ENCODE results near the gene KAT8. TPM values are rescaled to one million over a fixed set of nuclear protein-coding genes. Genes with fewer than 3 reads are reported as not detected.

The KAT8 gene
- total RNA-seq, 1 experiment from 2014 or later, result 66.6 TPM

- Mint-ChIP-seq H3K27me3 (ENCODE audit: unreplicated experiment) (no peaks in the 10 kb centered on the region), H3K27ac (ENCODE audit: unreplicated experiment) (no peak overlapping the region), H3K9me3 (ENCODE audit: low read depth, unreplicated experiment) (no peaks in the 10 kb centered on the region), H3K4me1 (ENCODE audit: low read depth, unreplicated experiment) (no peaks in the 10 kb centered on the region), H3K4me3 (ENCODE audit: low read depth, unreplicated experiment) (no peak overlapping the region), H3K36me3 (ENCODE audit: insufficient read depth, unreplicated experiment) (peaks cover 25% of the 10 kb centered on the region)
- no peak for TF ChIP-seq CTCF (IDR thresholded peaks at IDR 0.05; ENCODE audit: unreplicated experiment)
- CTCF ChIA-PET, result interaction anchor here (0.6 kb wide), 1 partner anchor 14 kb away, joined by 3 read pairs; no protein-coding TSS in a partner anchor
- no peak for DNase-seq
- BruUV-seq (replicated peaks), result TSS peak; percentile 5
- intact Hi-C loops (cut with micrococcal nuclease; ENCODE audit: unreplicated experiment), result no loop called here
Observed at GRCh38 chr16:31087971-31088370, 29.5 kb upstream of the KAT8 start.

GRCh38 chr16:31088459-31089183 lies 28.8 kb upstream of the KAT8 start, which contains the start of gene PRSS53:
Gene PRSS53, minus strand, starts transcription at chr16:31088943. Its CDS starts 134 bp downstream, at chr16:31088809.
- Mint-ChIP-seq H3K9me3 (ENCODE audit: low read depth, unreplicated experiment) (no peaks in the 10 kb centered on the region), H3K27ac (ENCODE audit: unreplicated experiment) (no peak within 1 kb of the TSS), H3K36me3 (ENCODE audit: insufficient read depth, unreplicated experiment) (peaks cover 24% of the 10 kb centered on the region), H3K4me1 (ENCODE audit: low read depth, unreplicated experiment) (no peaks in the 10 kb centered on the region), H3K4me3 (ENCODE audit: low read depth, unreplicated experiment) (no peak within 1 kb of the TSS), H3K27me3 (ENCODE audit: unreplicated experiment) (no peaks in the 10 kb centered on the region)
- CTCF ChIA-PET, result interaction anchor here (0.6 kb wide), 1 partner anchor 13 kb away, joined by 3 read pairs; no protein-coding TSS in a partner anchor
- intact Hi-C loops (cut with micrococcal nuclease; ENCODE audit: unreplicated experiment), result no loop called here
- TF ChIP-seq CTCF (IDR thresholded peaks at IDR 0.05; ENCODE audit: unreplicated experiment), result no peak
- no TSS peak for BruUV-seq (replicated peaks)
- no peak for DNase-seq

GRCh38 chr16:31089199-31089598 lies 28.3 kb upstream of the KAT8 start:
- no peaks in the 10 kb centered on the region for H3K4me1 Mint-ChIP-seq (ENCODE audit: low read depth, unreplicated experiment)
- TF ChIP-seq CTCF (IDR thresholded peaks at IDR 0.05; ENCODE audit: unreplicated experiment), result no peak
- H3K4me3 Mint-ChIP-seq (ENCODE audit: low read depth, unreplicated experiment), result no peak overlapping the region
- H3K36me3 Mint-ChIP-seq (ENCODE audit: insufficient read depth, unreplicated experiment), result peaks cover 28% of the 10 kb centered on the region
- no TSS peak for BruUV-seq (replicated peaks)
- intact Hi-C loops (cut with micrococcal nuclease; ENCODE audit: unreplicated experiment), result no loop called here
- H3K27ac Mint-ChIP-seq (ENCODE audit: unreplicated experiment), result no peak overlapping the region
- no peaks in the 10 kb centered on the region for H3K9me3 Mint-ChIP-seq (ENCODE audit: low read depth, unreplicated experiment)
- no peak for DNase-seq
- CTCF ChIA-PET, result no interaction called here
- no peaks in the 10 kb centered on the region for H3K27me3 Mint-ChIP-seq (ENCODE audit: unreplicated experiment)

GRCh38 chr16:31090540-31090939 lies 26.9 kb upstream of the KAT8 start:
- peaks cover 4% of the 10 kb centered on the region for H3K4me1 Mint-ChIP-seq (ENCODE audit: low read depth, unreplicated experiment)
- intact Hi-C loops (cut with micrococcal nuclease; ENCODE audit: unreplicated experiment), result no loop called here
- TF ChIP-seq CTCF (IDR thresholded peaks at IDR 0.05; ENCODE audit: unreplicated experiment), result no peak
- CTCF ChIA-PET, result no interaction called here
- no peaks in the 10 kb centered on the region for H3K27me3 Mint-ChIP-seq (ENCODE audit: unreplicated experiment)
- BruUV-seq (replicated peaks), result no TSS peak
- H3K9me3 Mint-ChIP-seq (ENCODE audit: low read depth, unreplicated experiment), result peaks cover under 1% of the 10 kb centered on the region
- peak overlapping the region; percentile 19 for H3K27ac Mint-ChIP-seq (ENCODE audit: unreplicated experiment)
- H3K36me3 Mint-ChIP-seq (ENCODE audit: insufficient read depth, unreplicated experiment), result peaks cover 41% of the 10 kb centered on the region
- DNase-seq, result no peak
- H3K4me3 Mint-ChIP-seq (ENCODE audit: low read depth, unreplicated experiment), result no peak overlapping the region

Data from Calu3 (cell line).